Upper lobe of left lung (tissue), 6 donors: Measurements from ENCODE around the gene CSH2. TPM values are rescaled to one million over a fixed set of nuclear protein-coding genes. Genes with fewer than 3 reads are reported as not detected.
"Not testable (repeated sequence)": the region's sequence is repeated elsewhere in the genome, so short reads cannot be mapped to it uniquely, and the experiment has no call there.

ENCODE experiments used
- ATAC-seq, 2 donors: fragments of 200-7000 bp; cut with Tn5 transposase; one replicate each; pipeline ENCODE4 v1.9.1; 2022; ENCODE audit warnings: mild to moderate bottlenecking in 2 of 2, moderate library complexity in 2 of 2; ENCODE audit not compliant: low FRiP score in 2 of 2
- DNase-seq, 2 donors: peaks; one replicate each; pipeline ENCODE4 v3.0.0-alpha.2; 2019 to 2020
- H3K27ac ChIP-seq, 4 donors: fragments of 200-600 bp; sonication (generic); one replicate each; pipeline ENCODE4 v1.5.1; 2016 to 2019
- H3K27me3 ChIP-seq, 4 donors: fragments of 200-600 bp; sonication (generic); one replicate each; pipeline ENCODE4 v1.5.1; 2017 to 2019
- H3K36me3 ChIP-seq, 4 donors: fragments of 200-600 bp; sonication (generic); one replicate each; pipeline ENCODE4 v1.5.1; 2016 to 2019
- H3K4me1 ChIP-seq, 4 donors: fragments of 200-600 bp; sonication (generic); one replicate each; pipeline ENCODE4 v1.5.1; 2018 to 2019
- H3K4me3 ChIP-seq, 4 donors: fragments of 200-600 bp; sonication (generic); one replicate each; pipeline ENCODE4 v1.5.1; 2017 to 2019; ENCODE audit warnings: mild to moderate bottlenecking in 2 of 4, moderate library complexity in 1 of 4
- H3K9me3 ChIP-seq, 4 donors: fragments of 200-600 bp; sonication (generic); one replicate each; pipeline ENCODE4 v1.5.1; 2018 to 2019
- EP300 ChIP-seq, 4 donors: sonication (generic); formaldehyde crosslinking; IDR thresholded peaks; one replicate each; pipeline ENCODE4 v1.5.1; 2017; ENCODE audit warnings: antibody characterized with exemption in 4 of 4, control low read depth in 2 of 4
- POLR2A ChIP-seq, 4 donors: fragments of 450-650 bp; IDR thresholded peaks; one replicate each; pipeline ENCODE4 v1.5.1; 2016 to 2017; ENCODE audit warnings: antibody characterized with exemption in 4 of 4, mild to moderate bottlenecking in 2 of 4
- POLR2AphosphoS5 ChIP-seq, 2 donors: sonication (generic); formaldehyde crosslinking; IDR thresholded peaks; one replicate each; pipeline ENCODE4 v1.5.1; 2017; ENCODE audit warnings: antibody characterized with exemption in 2 of 2
- WGBS, 2 donors: methylation state at CpG; one replicate each; pipeline ENCODE4 v1.1.5; 2017 to 2018; 5-methylcytosine and 5-hydroxymethylcytosine counted together
- total RNA-seq, 6 donors: library from RNA; depleted of rRNA in 4 of 6; stranded (reverse); fragments of >200 nt in 4 of 6; gene quantifications; one replicate each; pipeline versions ENCODE4 v1.1.0 to v1.2.1, GENCODE V29; 2016 to 2021
- TF ChIP-seq, protein P1 (sequence below), 6 experiments: fragments of 450-650 bp in 4 of 6; fragments of 200-600 bp in 2 of 6; sonication (generic) in 2 of 6; IDR thresholded peaks; one replicate each; pipeline ENCODE4 v1.5.1; 2016 to 2019; ENCODE audit warnings: antibody characterized with exemption in 6 of 6
- donor health status: DM: no; HTN: no; CAD: no; lungs with moderate emphysema.
- donor health status: DM: no; HTN: yes; CAD: no; lungs with severe emphysema.

Gene CSH2
- total RNA-seq, 6 donors from 2014 or later = not detected

GRCh38 chr17:63869491-63870291 is 3.8 kb downstream of the CSH2 start:
- not testable (repeated sequence) for H3K4me1 ChIP-seq, DNase-seq, H3K27ac ChIP-seq, H3K36me3 ChIP-seq, H3K9me3 ChIP-seq, H3K4me3 ChIP-seq, H3K27me3 ChIP-seq, ATAC-seq
- 55 to 57% methylated on average over 9 of the region's 9 CpGs for WGBS, 2 donors
- TF ChIP-seq, protein P1, sequence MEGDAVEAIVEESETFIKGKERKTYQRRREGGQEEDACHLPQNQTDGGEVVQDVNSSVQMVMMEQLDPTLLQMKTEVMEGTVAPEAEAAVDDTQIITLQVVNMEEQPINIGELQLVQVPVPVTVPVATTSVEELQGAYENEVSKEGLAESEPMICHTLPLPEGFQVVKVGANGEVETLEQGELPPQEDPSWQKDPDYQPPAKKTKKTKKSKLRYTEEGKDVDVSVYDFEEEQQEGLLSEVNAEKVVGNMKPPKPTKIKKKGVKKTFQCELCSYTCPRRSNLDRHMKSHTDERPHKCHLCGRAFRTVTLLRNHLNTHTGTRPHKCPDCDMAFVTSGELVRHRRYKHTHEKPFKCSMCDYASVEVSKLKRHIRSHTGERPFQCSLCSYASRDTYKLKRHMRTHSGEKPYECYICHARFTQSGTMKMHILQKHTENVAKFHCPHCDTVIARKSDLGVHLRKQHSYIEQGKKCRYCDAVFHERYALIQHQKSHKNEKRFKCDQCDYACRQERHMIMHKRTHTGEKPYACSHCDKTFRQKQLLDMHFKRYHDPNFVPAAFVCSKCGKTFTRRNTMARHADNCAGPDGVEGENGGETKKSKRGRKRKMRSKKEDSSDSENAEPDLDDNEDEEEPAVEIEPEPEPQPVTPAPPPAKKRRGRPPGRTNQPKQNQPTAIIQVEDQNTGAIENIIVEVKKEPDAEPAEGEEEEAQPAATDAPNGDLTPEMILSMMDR (IDR thresholded peaks at IDR 0.05) = peak in 1 of 6 experiments; percentile 7

DNA sequence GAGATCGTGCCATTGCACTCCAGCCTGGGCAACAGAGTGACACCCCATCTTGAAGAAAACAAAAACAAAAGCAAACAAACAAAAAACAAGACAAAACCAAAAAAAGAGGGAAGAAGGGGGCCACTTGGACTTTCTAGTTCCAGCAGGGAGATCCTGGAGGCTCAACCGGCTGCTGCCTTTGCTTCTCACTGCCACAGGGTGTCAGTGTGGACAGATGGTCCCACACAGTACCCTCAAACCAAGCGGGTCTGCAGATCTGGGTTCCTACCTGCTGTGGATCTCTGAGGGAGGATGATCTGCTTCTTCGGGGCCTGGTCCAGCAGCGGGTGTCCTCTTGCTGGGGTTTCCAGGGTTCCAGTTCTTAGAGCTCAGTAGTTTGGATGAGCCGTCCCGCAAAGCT is 6.9 kb downstream of the CSH2 start:
- H3K4me3 ChIP-seq, H3K27me3 ChIP-seq, H3K27ac ChIP-seq, DNase-seq, H3K36me3 ChIP-seq, H3K4me1 ChIP-seq, H3K9me3 ChIP-seq: not testable (repeated sequence)
- ATAC-seq = peak; percentile 61 to 62
- 64 to 77% methylated on average over 3 to 5 of the region's 7 CpGs for whole genome bisulfite sequencing, 2 donors

DNA sequence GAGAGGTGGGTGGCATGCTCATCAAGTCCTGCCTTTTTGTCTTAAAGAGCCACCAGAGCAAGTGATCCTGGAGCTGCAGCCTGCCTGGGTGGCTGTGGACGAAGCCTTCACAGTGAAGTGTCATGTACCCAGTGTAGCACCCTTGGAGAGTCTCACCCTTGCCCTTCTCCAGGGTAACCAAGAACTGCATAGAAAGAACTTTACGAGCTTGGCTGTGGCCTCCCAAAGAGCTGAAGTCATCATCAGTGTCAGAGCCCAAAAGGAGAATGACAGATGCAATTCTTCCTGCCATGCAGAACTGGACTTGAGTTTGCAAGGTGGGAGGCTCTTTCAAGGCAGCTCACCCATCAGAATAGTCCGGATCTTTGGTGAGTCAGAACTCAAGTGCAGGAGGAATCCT is 14.2 kb downstream of the CSH2 start:
- Histone ChIP-seq H3K27ac (no peak overlapping the region), H3K36me3 (no peaks in the 10 kb centered on the region), H3K27me3 (no peaks in the 10 kb centered on the region), H3K4me1 (no peaks in the 10 kb centered on the region), H3K9me3 (no peaks in the 10 kb centered on the region), H3K4me3 (no peak overlapping the region)
- TF ChIP-seq EP300 (IDR thresholded peaks at IDR 0.05) (no peak), POLR2AphosphoS5 (IDR thresholded peaks at IDR 0.05) (no peak), POLR2A (IDR thresholded peaks at IDR 0.05) (no peak)
- TF ChIP-seq, protein P1 (IDR thresholded peaks at IDR 0.05) = no peak
- no peak for ATAC-seq
- no peak for DNase-seq
- WGBS, 2 donors = 73 to 75% methylated on average over 3 of the region's 3 CpGs

GRCh38 chr17:63856425-63856824 is 17.1 kb downstream of the CSH2 start:
- not testable (repeated sequence) for H3K27me3 ChIP-seq, H3K36me3 ChIP-seq, DNase-seq, H3K9me3 ChIP-seq, H3K4me1 ChIP-seq, ATAC-seq, H3K4me3 ChIP-seq, H3K27ac ChIP-seq
- 87 to 90% methylated on average over 8 of the region's 8 CpGs for WGBS, 2 donors

- WGBS, 2 donors = 89% methylated on average over 8 of the region's 8 CpGs
- no peak for ATAC-seq
Measured at GRCh38 chr17:63855185-63855584, 18.3 kb downstream of the CSH2 start.

More at GRCh38 chr17:63855185-63855584, 18.3 kb downstream of the CSH2 start:
- Histone ChIP-seq H3K36me3 (no peaks in the 10 kb centered on the region), H3K27me3 (no peaks in the 10 kb centered on the region), H3K9me3 (no peaks in the 10 kb centered on the region), H3K4me3 (no peak overlapping the region), H3K4me1 (no peaks in the 10 kb centered on the region), H3K27ac (no peak overlapping the region)
- no peak for TF ChIP-seq POLR2AphosphoS5 (IDR thresholded peaks at IDR 0.05)
- no peak for TF ChIP-seq POLR2A (IDR thresholded peaks at IDR 0.05)
- TF ChIP-seq, protein P1 (IDR thresholded peaks at IDR 0.05) = no peak
- TF ChIP-seq EP300 (IDR thresholded peaks at IDR 0.05) = no peak
- no peak for DNase-seq
